Effector memory CD8-positive, alpha-beta T cell (primary cell): ENCODE data around the gene CACNB4.
"Not testable (repeated sequence)": the region's sequence is repeated elsewhere in the genome, so short reads cannot be mapped to it uniquely, and the experiment has no call there.

Experiments
- ATAC-seq: fragments of 150-1000 bp; cut with Tn5 transposase; replicated peaks from 2 replicates; pipeline ENCODE4 v1.10.0; 2021; ENCODE audit warnings: mild to moderate bottlenecking, moderate library complexity
- DNase-seq, 3 experiments: peaks; one replicate each; pipeline ENCODE4 v3.0.0; 2021
- H3K27ac Mint-ChIP-seq, 2 donors: one replicate each; pipeline ENCODE4 v1.8.0; 2022; ENCODE audit warnings: mild to moderate bottlenecking in 2 of 2, mixed read lengths in 2 of 2, moderate library complexity in 2 of 2
- H3K27me3 Mint-ChIP-seq, 2 donors: one replicate each; pipeline ENCODE4 v1.8.0; 2022; ENCODE audit warnings: mixed read lengths in 2 of 2
- H3K36me3 Mint-ChIP-seq: one replicate; pipeline ENCODE4 v1.8.0; 2022; ENCODE audit warnings: mild to moderate bottlenecking, moderate library complexity, mixed read lengths; ENCODE audit not compliant: insufficient read depth
- H3K4me1 Mint-ChIP-seq, 2 donors: one replicate each; pipeline ENCODE4 v1.8.0; 2022; ENCODE audit warnings: low read depth in 2 of 2, mixed read lengths in 2 of 2
- H3K4me3 Mint-ChIP-seq, 2 donors: one replicate each; pipeline ENCODE4 v1.8.0; 2022; ENCODE audit warnings: mild to moderate bottlenecking in 2 of 2, mixed read lengths in 2 of 2, moderate library complexity in 2 of 2
- H3K9me3 Mint-ChIP-seq, 2 donors: one replicate each; pipeline ENCODE4 v1.8.0; 2022; ENCODE audit warnings: mixed read lengths in 2 of 2

Gene CACNB4

DNA sequence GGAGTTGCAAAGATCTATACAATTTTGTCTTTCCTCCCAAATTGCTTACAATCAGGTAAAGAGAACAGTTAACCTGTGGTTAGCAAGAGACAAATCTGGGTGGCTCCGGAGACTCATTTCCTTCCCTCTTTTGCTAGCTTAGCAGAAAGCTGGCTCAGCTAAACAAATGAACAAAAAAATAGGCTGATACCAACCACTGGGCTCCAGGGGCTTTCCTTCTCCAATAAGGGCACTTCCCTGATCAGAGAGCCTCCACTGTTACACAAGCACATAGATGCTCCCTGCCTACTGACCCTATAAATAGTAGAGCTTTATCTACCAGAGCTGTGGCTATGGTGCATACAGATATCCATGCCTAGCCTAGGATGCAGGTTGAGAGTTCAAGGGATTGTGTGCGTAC lies 180.5 kb downstream of the CACNB4 start:
- H3K9me3 Mint-ChIP-seq = peaks cover 0 to 1% of the 10 kb centered on the region in 2 donors
- H3K4me1 Mint-ChIP-seq = no peaks in the 10 kb centered on the region
- DNase-seq (no peak), ATAC-seq (no peak)
- H3K4me3 Mint-ChIP-seq = no peak overlapping the region
- H3K27me3 Mint-ChIP-seq = peaks cover 28 to 41% of the 10 kb centered on the region in 2 donors
- no peaks in the 10 kb centered on the region for H3K36me3 Mint-ChIP-seq
- H3K27ac Mint-ChIP-seq = no peak overlapping the region

DNA sequence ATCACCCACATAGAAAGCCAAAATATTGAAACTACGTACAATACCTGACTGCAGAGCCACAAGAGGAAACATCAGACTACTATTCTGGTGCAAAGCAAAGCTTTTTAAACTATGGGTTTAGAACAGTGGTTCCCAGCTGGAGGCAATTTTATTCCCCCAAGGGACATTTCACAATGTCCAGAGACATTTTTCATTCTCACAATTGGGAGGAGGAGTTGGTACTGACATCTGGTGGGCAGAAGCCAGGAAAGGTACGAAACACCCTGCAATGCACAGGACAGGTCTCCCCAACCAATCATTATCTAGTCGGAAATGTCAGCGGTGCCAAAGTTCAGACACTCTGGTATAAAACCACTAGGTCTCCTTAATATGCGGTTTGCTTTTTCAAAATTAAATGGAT lies 182.2 kb downstream of the CACNB4 start:
- ATAC-seq (no peak), DNase-seq (no peak)
- H3K27me3 Mint-ChIP-seq = peaks cover 42 to 50% of the 10 kb centered on the region in 2 donors
- H3K9me3 Mint-ChIP-seq = peaks cover 0 to 1% of the 10 kb centered on the region in 2 donors
- no peaks in the 10 kb centered on the region for H3K36me3 Mint-ChIP-seq
- H3K27ac Mint-ChIP-seq = no peak overlapping the region
- H3K4me1 Mint-ChIP-seq = no peaks in the 10 kb centered on the region
- H3K4me3 Mint-ChIP-seq = no peak overlapping the region

DNA sequence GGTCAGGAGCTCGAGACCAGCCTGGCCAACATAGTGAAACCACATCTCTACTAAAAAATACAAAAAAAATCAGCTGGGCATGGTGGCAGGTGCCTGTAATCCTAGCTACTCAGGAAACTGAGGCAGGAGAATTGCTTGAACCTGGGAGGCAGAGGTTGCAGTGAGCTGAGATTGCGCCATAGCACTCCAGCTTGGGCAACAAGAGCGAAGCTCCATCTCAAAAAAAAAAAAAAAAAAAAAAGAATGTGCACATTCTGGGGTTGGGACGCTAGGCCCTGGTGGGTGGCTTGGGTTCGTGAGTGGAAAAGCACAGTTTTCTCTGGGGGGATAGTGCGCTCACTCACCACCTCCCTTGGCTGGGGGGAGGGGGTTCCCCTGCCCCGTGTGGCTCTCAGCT lies 183.2 kb downstream of the CACNB4 start:
- peaks cover 51 to 57% of the 10 kb centered on the region in 2 donors for H3K27me3 Mint-ChIP-seq
- not testable (repeated sequence) for H3K27ac Mint-ChIP-seq, DNase-seq, H3K4me3 Mint-ChIP-seq, H3K4me1 Mint-ChIP-seq, H3K9me3 Mint-ChIP-seq, H3K36me3 Mint-ChIP-seq, ATAC-seq

DNA sequence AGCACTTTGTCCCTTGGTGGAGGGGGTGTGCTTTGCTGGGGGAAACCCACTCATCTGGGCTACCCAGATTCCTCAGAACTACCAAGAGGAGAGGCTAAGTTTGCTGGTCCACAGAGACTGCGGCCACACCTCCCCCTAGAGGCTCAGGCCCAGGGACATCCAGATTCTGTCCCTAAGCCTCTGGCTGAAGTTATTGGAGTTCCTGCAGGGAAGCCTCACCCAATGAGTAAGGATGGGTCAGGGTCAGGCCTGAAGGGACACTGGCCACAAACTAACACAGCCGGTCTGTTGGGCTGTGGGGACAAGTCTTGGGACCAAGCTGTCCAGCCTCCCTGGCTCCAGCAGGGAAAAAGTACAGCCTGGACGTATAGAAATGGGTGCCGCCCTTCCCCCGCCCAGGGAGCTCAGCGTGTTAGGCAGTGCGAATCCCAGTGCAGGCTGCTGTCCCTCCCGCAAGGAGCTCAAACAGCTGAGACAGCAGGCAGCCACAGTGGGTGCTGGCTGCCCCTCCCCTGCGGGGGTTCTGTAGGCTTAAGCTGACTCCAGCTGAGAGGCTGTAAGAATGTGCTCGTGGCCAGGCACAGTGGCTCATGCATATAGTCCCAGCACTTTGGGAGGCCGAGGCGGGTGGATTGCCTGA lies 183.7 kb downstream of the CACNB4 start:
- Mint-ChIP-seq H3K9me3 (peaks cover 0 to 1% of the 10 kb centered on the region in 2 donors), H3K36me3 (no peaks in the 10 kb centered on the region), H3K27me3 (peaks cover 51 to 61% of the 10 kb centered on the region in 2 donors), H3K27ac (no peak overlapping the region), H3K4me1 (no peaks in the 10 kb centered on the region), H3K4me3 (no peak overlapping the region)
- ATAC-seq = no peak
- DNase-seq = no peak

DNA sequence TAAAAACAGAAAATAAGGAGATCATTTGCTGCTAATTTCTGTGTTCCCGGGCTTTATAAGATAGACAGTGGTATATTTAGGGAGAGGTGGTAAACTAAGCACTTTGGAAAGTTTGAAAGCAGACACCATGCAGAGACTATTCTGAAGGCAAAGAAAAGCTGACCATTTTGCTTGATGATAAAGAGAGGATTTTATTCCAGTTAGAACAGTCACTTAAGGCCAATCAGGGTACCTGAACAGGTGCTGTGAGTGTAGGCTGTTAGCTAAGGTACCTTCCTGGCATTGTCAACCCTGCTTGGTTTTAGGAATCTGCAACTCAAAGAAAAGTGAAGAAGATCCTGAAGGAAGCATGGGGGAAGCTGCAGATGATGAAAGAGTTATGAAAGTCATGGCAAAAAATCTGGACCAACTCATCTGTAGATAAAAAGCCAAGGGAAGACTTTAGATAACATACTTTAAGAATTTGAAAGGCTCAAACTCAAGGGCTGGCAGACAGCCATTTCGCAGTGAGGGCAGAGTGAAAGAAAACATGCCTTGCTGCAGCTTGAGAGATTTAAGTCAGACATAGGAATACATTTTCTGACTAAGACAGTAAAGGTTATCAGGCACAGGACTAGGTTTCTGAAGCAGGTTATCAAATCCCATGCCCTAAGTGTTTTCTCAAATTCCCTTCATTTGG lies 190.5 kb downstream of the CACNB4 start:
- no peak for DNase-seq
- Mint-ChIP-seq H3K36me3 (no peaks in the 10 kb centered on the region), H3K4me3 (no peak overlapping the region), H3K9me3 (no peaks in the 10 kb centered on the region), H3K27me3 (peaks cover 28 to 30% of the 10 kb centered on the region in 2 donors), H3K4me1 (no peaks in the 10 kb centered on the region), H3K27ac (no peak overlapping the region)
- no peak for ATAC-seq

DNA sequence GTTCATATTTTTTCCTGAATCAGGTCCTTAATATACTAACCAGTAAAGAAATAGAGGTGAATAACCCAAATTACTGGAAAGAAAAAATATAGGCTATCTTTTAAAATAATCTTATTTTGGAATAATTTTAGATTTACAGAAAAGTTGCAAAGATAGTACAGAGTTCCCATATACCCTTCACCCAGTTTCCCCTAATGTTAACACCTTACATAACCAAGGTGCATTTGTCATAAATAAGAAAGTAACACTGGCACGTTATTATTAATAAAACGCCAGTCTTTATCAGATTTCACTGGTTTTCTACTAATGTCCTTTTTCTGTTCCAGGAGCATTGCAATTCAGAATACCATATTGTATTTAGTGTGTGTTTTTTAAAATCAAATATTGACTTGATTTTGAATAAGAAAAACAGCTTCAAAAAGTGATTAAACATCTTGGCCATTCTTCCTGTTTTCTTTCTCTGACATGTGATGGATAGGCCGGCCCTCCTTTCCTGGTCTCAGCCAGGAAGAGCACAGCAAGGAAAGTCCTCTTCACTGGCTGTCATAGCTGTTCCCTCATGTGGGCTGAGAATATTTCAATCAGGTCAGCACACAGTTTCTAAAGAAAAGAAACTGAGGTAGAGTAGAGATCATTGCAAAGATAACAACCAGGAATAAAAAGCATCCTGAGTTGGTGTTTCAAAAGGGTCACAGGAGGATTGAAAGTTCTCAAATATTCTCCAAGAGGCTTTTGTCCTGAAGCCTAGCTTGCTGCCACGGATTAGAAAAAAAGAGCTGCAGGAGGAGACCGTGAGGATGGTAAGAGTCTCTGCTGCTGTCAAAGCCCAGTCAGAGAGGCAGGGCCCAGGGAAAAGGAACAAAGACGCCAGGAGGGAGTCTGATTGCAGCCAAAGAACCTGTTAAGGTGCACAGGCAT lies 191.3 kb downstream of the CACNB4 start:
- ATAC-seq (no peak), DNase-seq (no peak)
- Mint-ChIP-seq H3K36me3 (no peaks in the 10 kb centered on the region), H3K9me3 (no peaks in the 10 kb centered on the region), H3K27me3 (peaks cover 23 to 27% of the 10 kb centered on the region in 2 donors), H3K27ac (no peak overlapping the region), H3K4me3 (no peak overlapping the region), H3K4me1 (no peaks in the 10 kb centered on the region)

DNA sequence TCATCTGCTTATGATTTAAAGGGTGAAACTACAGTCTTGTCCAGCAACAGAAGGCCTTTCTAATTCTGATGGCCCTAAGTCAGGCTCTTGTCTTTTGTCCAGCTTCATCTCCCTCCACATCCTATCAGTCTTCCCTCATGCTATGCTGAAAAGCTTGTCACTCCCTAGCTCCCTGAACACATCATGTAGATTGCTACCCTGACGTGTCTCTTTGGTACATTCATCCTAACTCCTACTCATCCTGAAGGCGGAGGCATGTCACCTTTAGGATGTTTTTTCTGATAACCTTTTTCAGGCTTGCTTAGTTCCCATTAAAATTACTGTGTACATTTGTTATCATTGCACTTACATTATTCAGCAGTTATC lies 192.2 kb downstream of the CACNB4 start:
- no peak overlapping the region for H3K4me3 Mint-ChIP-seq
- H3K27me3 Mint-ChIP-seq = peaks cover 15 to 18% of the 10 kb centered on the region in 2 donors
- no peaks in the 10 kb centered on the region for H3K4me1 Mint-ChIP-seq
- H3K27ac Mint-ChIP-seq = no peak overlapping the region
- no peaks in the 10 kb centered on the region for H3K36me3 Mint-ChIP-seq
- no peaks in the 10 kb centered on the region for H3K9me3 Mint-ChIP-seq
- ATAC-seq = no peak
- no peak for DNase-seq

DNA sequence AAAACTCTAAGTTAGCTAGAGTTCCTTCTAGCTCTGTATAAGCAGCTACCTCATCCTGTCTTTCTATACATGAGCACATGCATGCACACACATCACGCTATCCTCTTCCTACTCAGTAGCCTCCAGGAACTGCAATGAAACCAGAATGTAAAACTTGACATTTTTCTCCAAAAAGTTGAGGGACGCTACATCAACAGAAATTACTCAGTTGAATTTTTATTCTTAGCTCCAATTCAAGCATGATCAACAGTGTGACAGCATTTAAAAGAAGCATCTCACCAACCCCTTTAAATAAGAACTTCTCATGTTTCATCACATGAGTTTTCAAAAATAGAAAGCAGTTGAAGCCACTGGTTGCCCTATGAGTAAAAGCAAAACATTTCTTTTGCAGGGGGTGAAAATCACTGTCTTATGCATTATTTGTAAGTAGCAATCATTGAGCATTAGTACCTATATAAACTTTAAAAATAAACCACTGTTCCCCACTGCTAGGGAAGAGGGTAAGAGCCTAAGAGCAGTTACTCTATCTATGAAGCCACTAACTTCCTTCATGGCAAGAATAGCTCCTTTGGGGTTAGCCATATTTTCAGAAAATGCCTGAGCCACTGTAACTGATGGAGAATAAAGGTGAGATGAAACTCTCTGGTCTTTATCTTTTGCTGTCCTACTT lies 192.7 kb downstream of the CACNB4 start:
- DNase-seq = no peak
- H3K27me3 Mint-ChIP-seq = peaks cover 10 to 13% of the 10 kb centered on the region in 2 donors
- no peak for ATAC-seq
- H3K4me3 Mint-ChIP-seq = no peak overlapping the region
- no peaks in the 10 kb centered on the region for H3K36me3 Mint-ChIP-seq
- no peaks in the 10 kb centered on the region for H3K4me1 Mint-ChIP-seq
- no peaks in the 10 kb centered on the region for H3K9me3 Mint-ChIP-seq
- H3K27ac Mint-ChIP-seq = no peak overlapping the region

DNA sequence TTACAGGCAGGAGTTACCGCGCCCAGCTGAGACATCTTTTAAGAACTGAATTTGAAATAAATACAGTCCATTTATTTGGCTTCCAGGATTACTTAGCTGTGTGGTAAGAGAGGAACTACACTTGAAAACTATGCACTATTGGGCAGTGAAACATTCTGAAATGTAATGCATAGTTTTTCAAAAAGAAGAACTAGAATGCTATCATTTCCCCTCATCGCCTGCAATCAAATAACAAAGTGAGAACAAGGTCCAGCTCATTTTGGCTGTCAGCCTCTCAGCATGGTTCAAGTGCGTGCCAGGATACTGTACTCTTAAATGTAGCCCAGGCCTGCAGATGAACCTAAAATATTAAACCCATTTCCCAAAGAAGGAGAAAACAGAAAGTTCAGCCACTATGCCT lies 194.0 kb downstream of the CACNB4 start:
- no peaks in the 10 kb centered on the region for H3K36me3 Mint-ChIP-seq
- peaks cover 4 to 7% of the 10 kb centered on the region in 2 donors for H3K27me3 Mint-ChIP-seq
- no peaks in the 10 kb centered on the region for H3K4me1 Mint-ChIP-seq
- no peak overlapping the region for H3K27ac Mint-ChIP-seq
- ATAC-seq (no peak), DNase-seq (no peak)
- H3K4me3 Mint-ChIP-seq = no peak overlapping the region
- no peaks in the 10 kb centered on the region for H3K9me3 Mint-ChIP-seq

DNA sequence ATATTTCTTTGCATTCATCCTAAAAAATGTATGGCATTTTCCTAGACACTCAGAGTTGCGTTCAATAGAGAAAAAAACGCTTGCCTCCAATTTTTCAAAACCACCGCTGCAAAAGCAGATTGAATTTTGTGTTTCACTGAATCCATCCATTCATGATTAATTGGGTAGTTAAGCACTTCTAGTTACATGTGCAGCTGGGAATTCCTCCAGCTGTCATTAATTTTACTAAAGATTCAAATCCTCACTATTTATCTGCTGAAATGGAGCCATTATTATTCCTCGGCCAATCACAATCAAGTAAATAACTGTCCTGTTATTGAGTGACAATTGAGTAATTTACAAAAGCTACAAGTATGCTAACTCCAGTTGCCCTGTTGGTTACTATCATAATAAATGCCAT lies 194.8 kb downstream of the CACNB4 start:
- ATAC-seq (no peak), DNase-seq (no peak)
- Mint-ChIP-seq H3K4me1 (no peaks in the 10 kb centered on the region), H3K27me3 (peaks cover 0 to 7% of the 10 kb centered on the region in 2 donors), H3K9me3 (no peaks in the 10 kb centered on the region), H3K27ac (no peak overlapping the region), H3K36me3 (no peaks in the 10 kb centered on the region), H3K4me3 (no peak overlapping the region)

DNA sequence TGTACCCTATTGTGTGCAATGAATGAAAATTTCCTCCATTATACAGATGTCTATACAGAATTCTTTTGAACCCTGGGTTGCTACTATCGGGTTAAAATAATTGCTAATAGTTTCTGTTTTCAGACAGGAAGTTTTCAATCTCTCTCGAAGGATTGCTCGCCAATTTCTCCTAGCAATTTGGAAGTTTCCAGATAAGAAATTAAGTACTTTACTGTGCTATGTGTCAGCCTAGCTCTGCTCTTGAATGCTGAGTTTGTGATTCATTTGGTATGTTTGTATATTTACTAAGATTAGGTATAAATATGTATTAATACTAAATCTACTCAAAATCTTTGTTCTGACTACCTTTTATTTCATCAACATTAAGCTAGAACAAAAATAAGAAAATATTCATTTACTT lies 196.0 kb downstream of the CACNB4 start:
- H3K4me1 Mint-ChIP-seq = no peaks in the 10 kb centered on the region
- no peak overlapping the region for H3K4me3 Mint-ChIP-seq
- no peak overlapping the region for H3K27ac Mint-ChIP-seq
- no peak for ATAC-seq
- no peaks in the 10 kb centered on the region for H3K36me3 Mint-ChIP-seq
- DNase-seq = no peak
- no peaks in the 10 kb centered on the region for H3K9me3 Mint-ChIP-seq
- peaks cover 0 to 7% of the 10 kb centered on the region in 2 donors for H3K27me3 Mint-ChIP-seq

DNA sequence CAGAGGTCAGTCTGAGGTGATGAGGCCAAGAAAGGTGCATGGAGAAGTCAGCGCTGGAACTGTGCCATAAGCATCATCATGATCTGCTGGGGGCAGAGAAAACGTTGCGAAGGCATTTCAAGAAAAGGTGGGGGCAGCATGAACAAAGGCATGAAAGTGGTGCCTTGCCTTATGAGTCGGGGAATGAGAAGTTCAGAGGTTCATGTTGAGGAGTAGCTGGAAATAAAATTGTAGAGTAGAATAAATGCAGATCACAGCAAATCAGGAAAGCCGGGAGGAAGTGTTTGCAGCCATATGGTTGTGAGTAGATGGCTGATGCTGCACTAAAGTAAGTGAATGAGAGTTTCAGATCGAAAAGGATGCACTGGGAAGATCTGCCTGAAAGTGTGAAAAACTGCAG lies 198.5 kb downstream of the CACNB4 start:
- DNase-seq = no peak
- Mint-ChIP-seq H3K27me3 (peaks cover 0 to 7% of the 10 kb centered on the region in 2 donors), H3K4me1 (no peaks in the 10 kb centered on the region), H3K27ac (no peak overlapping the region), H3K36me3 (no peaks in the 10 kb centered on the region), H3K9me3 (peaks cover 0 to under 1% of the 10 kb centered on the region in 2 donors), H3K4me3 (no peak overlapping the region)
- no peak for ATAC-seq

DNA sequence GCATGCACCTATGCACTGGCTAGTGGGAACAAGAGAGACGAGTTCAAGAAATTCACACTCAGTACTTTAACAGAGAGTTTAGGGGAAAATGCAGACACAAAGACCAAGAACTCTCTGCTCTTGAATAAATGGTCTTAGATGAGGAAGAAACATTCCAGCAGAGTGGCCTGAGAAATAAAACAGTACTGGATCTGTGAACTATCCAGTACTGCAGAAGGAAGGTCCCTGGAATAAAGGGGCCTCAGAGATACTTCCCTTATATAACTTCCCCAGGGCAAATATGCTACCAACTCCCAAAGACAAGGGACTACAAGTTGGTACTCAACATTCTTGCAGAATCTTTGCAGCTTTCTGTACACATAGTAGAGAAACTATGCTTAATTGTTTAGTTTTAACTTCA lies 199.7 kb downstream of the CACNB4 start:
- DNase-seq (no peak), ATAC-seq (no peak)
- no peaks in the 10 kb centered on the region for H3K4me1 Mint-ChIP-seq
- no peaks in the 10 kb centered on the region for H3K36me3 Mint-ChIP-seq
- no peak overlapping the region for H3K4me3 Mint-ChIP-seq
- H3K27ac Mint-ChIP-seq = no peak overlapping the region
- peaks cover 0 to 7% of the 10 kb centered on the region in 2 donors for H3K27me3 Mint-ChIP-seq
- H3K9me3 Mint-ChIP-seq = peaks cover 3 to 8% of the 10 kb centered on the region in 2 donors
